ENCODE measurements around the gene ACIN1. TPM values are rescaled to one million over a fixed set of nuclear protein-coding genes. Genes with fewer than 3 reads are reported as not detected.

Gene ACIN1
- total and polyA plus RNA-seq, 2 of the 13 experiments (the other 11 are each of a cell fraction or from before 2014, with no cell fraction given) = 165 to 183 TPM

DNA sequence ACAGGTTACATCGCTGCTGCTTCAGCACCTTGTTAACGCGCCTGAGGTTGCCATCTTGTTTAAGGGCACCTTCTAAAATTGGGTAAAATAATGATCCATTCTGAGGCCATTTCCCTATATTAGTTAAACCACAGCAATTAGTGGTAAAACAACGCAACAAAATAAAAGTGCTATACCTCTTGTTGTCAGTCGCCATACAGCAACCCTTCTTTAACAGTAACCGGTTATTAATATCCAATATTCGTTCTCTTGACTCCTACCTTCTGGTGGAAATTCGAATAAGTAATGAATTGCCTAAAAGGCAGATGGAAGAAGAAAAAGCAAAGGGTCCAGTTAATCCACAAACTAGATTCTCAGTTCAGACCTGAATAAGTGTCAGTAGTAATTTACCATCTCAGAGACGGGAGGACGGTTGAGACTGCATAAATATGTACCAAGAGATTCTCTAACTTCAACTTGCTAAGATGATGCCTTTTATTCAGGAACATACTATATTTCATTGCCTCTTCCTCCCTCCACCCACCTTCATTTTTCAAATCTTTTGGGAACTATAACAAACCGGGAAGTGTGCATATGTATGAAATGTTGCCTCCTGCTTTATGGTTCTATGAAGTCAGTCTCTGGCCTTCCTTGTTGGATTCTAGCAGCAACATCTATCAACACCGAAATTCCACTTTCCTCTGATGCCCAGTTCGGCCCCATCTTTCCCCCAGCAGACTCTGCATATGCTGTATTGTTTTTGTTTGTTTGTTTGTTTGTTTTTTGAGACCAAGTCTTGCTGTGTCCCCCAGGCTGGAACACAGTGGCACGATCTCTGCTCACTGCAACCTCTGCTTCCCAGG is 59.4 kb downstream of the ACIN1 start (continued):
- TF ChIP-seq ZNF850 (CRISPR knock-in tag; conservative IDR thresholded peaks at IDR 0.05) (no peak), ZNF292 (CRISPR knock-in tag; IDR thresholded peaks at IDR 0.05; ENCODE audit: borderline replicate concordance, low read depth) (0 out of 2 replicates have a peak, but pooled peaks have one; percentile 10), ZBTB38 (CRISPR knock-in tag; IDR thresholded peaks at IDR 0.05) (no peak), ZMYM4 (CRISPR knock-in tag; IDR thresholded peaks at IDR 0.05) (no peak; the same call in 1 of the 2 replicates), ZNF749 (CRISPR knock-in tag; IDR thresholded peaks at IDR 0.05; ENCODE audit: borderline replicate concordance) (no peak), MAFF (IDR thresholded peaks at IDR 0.05; ENCODE audit: low read depth, low read length) (peak; percentile 86; the same call in 1 of the 2 replicates), PAX8 (CRISPR knock-in tag; IDR thresholded peaks at IDR 0.05; ENCODE audit: borderline replicate concordance) (no peak), ZNF234 (CRISPR knock-in tag; conservative IDR thresholded peaks at IDR 0.05) (no peak), TRIM24 (CRISPR knock-in tag; IDR thresholded peaks at IDR 0.05) (no peak; the same call in 1 of the 2 replicates), DR1 (CRISPR knock-in tag; IDR thresholded peaks at IDR 0.05) (no peak), ERF (CRISPR knock-in tag; IDR thresholded peaks at IDR 0.05) (no peak), ATF7-NPFF (CRISPR knock-in tag; IDR thresholded peaks at IDR 0.05; ENCODE audit: low read depth) (no peak), ZBTB1 (CRISPR knock-in tag; IDR thresholded peaks at IDR 0.05; ENCODE audit: borderline replicate concordance) (0 out of 2 replicates have a peak, but pooled peaks have one; percentile 59), SMAD9 (CRISPR knock-in tag; IDR thresholded peaks at IDR 0.05) (peak; percentile 80; the same call in 1 of the 2 replicates), ZNF30 (CRISPR knock-in tag; IDR thresholded peaks at IDR 0.05) (no peak), FOXC1 (CRISPR knock-in tag; IDR thresholded peaks at IDR 0.05; ENCODE audit: borderline replicate concordance) (no peak), ZNF33A (CRISPR knock-in tag; IDR thresholded peaks at IDR 0.05; ENCODE audit: borderline replicate concordance) (no peak), ZNF550 (CRISPR knock-in tag; IDR thresholded peaks at IDR 0.05; ENCODE audit: borderline replicate concordance) (no peak), NFKBIZ (CRISPR knock-in tag; IDR thresholded peaks at IDR 0.05) (no peak; the same call in 1 of the 2 replicates), ZNF44 (CRISPR knock-in tag; IDR thresholded peaks at IDR 0.05) (peak; percentile 50; the same call in 1 of the 2 replicates), CHD4 (IDR thresholded peaks at IDR 0.05; ENCODE audit: borderline replicate concordance, low read length) (peak; percentile 82; the same call in 1 of the 2 replicates)
- TF ChIP-seq, protein P1, sequence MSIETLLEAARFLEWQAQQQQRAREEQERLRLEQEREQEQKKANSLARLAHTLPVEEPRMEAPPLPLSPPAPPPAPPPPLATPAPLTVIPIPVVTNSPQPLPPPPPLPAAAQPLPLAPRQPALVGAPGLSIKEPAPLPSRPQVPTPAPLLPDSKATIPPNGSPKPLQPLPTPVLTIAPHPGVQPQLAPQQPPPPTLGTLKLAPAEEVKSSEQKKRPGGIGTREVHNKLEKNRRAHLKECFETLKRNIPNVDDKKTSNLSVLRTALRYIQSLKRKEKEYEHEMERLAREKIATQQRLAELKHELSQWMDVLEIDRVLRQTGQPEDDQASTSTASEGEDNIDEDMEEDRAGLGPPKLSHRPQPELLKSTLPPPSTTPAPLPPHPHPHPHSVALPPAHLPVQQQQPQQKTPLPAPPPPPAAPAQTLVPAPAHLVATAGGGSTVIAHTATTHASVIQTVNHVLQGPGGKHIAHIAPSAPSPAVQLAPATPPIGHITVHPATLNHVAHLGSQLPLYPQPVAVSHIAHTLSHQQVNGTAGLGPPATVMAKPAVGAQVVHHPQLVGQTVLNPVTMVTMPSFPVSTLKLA (IDR thresholded peaks at IDR 0.05) = no peak
- TF ChIP-seq, protein P2, sequence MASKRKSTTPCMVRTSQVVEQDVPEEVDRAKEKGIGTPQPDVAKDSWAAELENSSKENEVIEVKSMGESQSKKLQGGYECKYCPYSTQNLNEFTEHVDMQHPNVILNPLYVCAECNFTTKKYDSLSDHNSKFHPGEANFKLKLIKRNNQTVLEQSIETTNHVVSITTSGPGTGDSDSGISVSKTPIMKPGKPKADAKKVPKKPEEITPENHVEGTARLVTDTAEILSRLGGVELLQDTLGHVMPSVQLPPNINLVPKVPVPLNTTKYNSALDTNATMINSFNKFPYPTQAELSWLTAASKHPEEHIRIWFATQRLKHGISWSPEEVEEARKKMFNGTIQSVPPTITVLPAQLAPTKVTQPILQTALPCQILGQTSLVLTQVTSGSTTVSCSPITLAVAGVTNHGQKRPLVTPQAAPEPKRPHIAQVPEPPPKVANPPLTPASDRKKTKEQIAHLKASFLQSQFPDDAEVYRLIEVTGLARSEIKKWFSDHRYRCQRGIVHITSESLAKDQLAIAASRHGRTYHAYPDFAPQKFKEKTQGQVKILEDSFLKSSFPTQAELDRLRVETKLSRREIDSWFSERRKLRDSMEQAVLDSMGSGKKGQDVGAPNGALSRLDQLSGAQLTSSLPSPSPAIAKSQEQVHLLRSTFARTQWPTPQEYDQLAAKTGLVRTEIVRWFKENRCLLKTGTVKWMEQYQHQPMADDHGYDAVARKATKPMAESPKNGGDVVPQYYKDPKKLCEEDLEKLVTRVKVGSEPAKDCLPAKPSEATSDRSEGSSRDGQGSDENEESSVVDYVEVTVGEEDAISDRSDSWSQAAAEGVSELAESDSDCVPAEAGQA (IDR thresholded peaks at IDR 0.05; ENCODE audit: low read depth) = no peak
- TF ChIP-seq, protein P2 (CRISPR knock-in tag; IDR thresholded peaks at IDR 0.05; ENCODE audit: borderline replicate concordance) = no peak

Measured in HepG2 (cell line).